Activated CD4-positive, alpha-beta T cell treated with anti-CD3 and anti-CD28 coated beads, Interleukin-2, amount 50 U/mL, for 16 hours (primary cell): ENCODE results near the gene MEGF8.

ENCODE experiments used
- DNase-seq: peaks from one replicate; pipeline ENCODE4 v3.0.0-alpha.2; 2020

The MEGF8 gene

DNA sequence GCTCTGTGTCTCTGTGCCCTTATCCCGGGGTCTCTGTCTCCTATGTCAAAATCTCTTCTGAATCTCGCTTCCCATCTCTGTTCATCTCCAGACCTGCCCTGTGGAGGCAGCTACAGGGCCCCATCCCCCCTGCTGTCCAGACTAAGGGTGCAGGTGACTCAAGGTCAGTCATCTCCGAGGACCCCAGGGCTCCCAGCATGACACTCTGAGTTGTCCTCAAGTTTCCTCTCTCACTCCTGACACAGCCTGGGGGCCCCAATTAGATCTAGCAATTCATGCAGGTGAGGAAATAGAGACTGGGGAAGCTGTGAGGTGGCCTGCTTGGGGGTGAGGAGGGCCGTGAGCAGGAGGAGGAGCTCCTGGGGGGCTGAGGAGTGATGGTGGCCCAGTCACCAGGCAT, 66.7 kb downstream of the MEGF8 start:
- DNase-seq = no peak

DNA sequence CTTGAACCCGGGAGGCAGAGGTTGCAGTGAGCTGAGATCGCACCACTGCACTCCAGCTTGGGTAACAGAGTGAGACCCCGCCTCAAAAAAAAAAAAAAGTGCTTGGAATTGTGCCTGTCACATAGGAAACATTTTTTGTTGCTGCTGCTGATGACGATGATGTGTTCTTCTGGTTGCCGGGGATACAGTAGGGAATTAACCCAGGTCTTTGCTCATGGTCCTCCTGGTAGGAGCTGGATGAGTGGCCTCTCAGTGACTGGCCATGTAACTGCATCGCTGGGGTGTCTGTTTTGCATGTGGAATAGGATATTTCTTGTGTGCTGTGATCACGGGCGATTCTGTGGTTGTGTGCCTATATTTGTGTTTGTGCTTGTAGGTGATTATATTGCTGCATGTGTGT, 69.3 kb downstream of the MEGF8 start:
- no peak for DNase-seq

DNA sequence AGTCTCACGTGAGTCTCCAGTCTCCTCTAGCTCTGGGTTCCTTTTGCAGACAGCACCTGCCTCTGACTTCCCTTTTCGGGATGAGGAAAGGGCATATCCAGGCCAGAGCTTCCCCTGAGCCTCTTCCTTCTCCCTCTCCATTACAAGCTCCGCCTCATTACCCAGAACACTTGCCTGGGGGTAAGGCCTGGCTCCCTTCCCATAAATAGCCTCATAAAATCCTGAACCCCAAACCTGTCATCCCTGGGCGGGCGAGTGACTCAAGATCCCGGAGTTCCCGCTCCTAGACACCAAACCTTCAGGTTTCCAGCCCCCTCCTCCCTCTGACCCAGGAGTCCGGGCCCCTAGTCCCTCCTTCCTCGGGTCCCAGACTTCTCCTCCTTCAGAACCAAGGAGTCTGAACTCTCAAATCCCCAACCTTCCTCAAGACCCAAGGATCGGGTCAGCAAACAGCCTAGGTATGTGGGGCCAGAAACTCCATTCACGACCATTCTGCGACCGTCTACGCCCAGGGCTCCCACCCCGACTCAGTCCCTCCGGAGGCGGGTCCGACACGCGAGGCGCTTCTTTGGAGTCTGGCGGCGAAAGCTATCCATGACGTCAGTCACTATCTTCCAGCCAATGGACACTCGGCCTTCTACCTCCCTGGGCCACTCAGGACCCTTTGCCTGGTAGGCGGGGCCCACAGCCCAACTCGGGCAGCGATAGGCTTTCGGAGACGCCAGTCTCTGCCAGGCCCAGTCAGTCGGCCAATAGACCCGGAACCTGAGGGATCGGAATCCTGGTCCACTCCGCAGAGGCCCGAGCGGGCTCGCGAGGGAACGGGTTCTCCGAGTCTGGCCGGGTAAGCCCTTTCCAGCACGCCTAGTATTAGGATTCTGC, 71.2 kb downstream of the MEGF8 start:
- peak; percentile 99 for DNase-seq

DNA sequence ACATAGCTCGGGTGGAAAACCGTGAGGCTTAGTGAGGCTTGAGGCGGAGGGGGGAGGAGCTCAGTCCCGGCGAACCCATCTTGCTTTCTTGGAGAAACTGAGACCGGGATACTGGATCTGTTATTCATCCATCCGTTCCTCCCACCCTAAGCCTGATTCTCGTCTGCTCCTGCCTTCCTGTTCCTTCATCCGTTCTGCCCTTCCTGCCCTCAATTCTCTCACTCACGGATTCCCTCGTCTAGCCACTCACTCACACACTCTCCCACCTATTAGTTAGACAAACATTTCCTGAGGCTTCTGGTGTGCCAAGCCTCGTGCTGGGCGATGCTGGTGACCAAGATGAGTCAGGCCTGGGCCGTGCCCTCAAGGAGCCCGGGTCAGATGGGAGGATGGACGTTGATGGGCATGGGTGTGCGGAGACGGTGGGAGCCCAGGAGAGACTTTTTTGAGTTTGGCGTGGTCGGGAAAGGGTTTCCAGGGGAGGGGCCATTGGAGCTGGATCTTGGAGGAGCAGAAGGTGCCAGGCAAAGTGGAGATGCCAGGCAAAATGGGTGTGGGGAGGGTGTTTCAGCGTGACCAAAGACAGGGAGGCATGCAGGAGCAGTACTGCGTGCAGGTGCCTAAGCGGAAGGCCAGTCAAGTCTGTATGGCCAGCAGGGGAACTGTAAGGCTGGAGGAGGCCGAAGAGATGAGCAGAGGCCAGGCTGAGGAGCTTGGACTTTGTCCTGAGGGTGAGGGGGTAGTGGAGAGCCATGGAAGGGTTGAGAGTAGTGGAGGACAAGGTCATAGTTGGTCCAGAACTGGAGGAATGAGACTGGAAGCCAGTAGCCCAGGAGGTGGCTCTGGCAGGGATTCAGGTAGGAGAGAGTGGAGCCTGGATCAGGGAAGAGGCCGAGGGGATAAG, 72.1 kb downstream of the MEGF8 start:
- no peak for DNase-seq

DNA sequence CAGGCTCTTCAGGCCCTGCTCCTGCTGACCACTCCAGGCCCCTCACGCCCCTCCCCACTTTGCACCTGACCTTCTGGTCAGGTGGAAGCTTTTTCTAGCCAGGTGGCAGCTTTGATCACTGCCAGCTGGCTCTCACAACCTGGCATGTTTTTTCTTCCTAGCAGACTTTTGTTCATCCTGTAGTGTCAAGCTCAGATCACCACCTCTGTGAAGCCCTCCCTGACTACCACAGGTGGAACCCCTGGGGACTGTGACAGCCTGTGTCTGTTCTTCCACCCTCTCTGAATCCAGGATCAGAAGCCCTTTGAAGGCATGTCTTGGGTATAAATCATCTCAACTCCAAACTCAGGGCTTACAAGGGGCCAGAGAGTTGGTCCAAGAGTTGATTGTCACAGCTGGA, 75.0 kb downstream of the MEGF8 start:
- no peak for DNase-seq

DNA sequence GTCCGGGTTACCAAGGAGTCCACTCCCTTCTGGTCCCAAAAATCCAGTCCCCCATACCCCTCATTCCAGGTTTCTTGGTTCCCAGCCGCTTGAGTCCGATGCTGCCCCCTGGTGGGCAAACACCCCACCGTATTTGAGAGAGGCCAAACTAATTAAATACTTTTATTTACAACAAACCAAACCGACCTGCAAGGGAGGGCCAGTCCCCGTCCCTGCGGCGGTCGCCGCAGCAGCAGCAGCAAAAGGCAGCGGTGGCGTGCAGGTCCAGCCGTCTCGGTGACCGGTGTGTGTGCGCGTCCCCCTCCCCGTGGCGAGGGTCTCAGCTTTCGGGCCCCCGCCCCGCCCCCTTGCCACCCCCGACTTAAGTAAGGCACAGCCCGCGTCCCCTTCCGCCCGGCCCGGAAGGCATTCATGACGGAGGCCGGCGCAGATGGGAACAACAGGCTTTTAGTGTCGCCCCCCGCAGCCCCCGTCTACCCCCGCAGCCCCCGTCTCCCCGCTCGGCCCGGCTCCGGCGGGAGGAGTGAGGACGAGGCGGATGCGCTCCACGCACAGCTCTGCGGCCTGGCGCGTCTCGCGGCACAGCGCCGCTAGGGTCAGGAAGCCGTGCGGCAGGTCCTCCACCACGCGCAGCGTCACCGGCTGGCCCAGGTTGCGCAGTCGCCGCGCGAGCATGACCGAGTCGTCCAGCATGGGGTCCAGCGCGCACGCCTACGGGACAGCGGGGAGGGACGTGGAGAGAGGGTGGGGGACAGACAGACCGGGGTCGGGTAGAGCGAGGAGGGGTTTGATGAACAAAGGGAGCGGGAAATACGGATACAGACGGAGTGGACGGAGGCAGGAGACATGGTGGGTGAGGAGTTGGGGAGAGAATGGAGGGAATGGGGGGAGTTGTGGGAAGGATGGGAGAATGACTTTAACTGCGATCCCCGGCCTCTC, 76.2 kb downstream of the MEGF8 start:
- peak; percentile 67 for DNase-seq

DNA sequence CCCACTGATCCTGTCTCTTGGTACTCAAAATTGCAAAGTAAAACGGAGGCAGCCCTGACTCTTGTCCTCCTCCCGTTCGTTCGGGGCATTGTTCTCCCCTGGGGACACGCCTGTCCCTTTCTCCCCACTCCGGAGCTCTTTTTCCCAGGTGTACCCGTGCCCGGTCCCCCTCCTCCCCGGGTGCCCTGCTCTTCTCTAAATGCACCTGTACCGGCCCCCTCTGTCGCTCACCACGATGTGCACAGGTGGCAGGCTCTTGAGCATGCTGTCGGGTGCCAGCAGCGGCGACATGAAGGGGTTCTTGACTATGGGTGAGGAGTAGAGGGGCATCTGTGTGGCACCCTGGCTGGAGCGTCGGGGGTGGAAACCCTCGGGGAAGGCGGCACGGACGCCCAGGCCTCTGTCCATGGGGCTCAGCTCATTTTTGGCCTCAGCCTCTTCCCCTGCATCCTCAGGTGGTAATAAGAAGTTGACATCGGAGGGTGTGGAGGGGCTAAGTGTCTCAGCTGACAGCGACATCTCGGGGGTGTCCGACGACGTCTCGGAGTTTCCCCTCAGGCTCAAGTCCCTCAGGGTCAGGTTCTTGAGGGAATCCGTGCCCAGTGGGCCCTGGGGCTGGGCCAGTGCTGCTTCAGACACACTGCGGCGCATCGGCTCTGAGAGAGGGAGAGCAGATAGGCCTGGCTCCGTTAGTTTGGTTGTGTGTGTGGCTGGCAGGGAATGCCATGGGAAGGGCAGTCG, 77.1 kb downstream of the MEGF8 start:
- DNase-seq = no peak

DNA sequence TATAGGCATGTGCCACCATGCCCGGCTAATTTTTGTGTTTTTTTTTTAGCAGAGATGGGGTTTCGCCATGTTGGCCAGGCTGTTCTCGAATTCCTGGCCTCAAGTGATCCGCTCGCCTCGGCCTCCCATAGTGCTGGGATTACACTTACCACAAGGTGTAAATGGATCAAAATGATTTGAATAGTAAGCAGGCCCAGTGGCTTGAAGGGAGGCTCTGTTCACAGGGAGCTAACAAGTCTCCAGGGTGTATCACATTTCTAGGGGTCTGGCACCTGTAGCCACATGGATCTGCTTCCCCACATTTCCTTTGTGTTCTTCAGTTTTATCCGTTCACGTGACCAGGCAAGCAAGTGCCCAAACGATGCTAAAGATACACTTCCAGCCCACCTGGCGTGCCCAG, 78.2 kb downstream of the MEGF8 start:
- DNase-seq = no peak

DNA sequence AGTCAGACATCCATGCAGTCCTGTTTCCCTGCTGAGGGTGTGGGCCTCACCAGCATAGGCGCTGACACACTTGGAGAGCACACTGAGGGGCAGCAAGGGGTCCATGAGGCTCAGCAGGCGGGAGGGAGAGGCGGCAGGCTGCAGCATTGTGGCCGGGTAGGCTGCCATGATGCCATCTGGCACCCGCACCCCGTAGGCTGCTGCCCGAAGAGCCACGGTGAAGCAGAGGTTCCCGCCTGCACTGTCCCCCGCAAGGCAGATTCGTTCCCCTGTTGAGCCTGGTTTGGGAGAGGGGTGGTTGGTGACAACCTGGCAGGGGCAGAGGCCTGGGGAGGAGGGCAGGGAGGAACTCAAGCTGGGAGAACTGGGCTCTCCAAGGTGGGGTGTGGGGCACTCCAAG, 80.7 kb downstream of the MEGF8 start:
- DNase-seq = no peak

DNA sequence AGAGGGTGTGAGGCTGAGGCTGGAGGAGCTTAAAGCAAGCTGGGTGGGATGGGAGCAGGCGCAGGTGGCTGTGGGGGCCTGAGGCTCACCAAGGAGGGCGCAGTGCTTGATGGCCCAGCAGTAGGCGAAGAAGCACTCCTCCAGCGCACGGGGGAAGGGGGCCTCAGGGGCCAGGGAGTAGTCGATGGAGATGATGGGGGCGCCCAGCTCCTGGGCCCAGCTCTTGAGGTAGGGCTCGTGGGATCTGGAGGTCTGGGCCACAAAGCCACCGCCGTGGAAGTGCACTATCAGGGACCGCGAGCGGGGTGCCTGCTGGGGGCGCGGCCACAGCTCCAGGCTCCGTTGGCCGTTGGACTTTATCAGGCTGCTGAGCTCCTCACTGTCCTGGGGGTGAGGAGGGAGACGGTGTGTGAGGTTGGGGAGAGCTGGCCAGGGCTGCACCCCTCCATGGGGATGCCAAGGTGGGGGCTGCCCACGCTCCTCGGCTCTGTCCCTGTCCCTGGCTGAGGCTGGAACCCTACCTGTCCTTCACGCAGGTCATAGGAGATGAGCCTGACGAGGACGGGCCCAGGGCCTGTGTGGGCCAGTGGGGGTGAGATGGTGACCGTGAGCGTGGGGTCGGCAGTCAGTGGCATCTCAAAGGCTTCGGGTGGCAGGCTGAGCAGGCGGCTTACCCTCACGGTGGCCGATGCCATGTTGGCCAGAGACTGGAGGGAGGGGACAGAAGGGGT, 81.8 kb downstream of the MEGF8 start:
- DNase-seq = no peak

DNA sequence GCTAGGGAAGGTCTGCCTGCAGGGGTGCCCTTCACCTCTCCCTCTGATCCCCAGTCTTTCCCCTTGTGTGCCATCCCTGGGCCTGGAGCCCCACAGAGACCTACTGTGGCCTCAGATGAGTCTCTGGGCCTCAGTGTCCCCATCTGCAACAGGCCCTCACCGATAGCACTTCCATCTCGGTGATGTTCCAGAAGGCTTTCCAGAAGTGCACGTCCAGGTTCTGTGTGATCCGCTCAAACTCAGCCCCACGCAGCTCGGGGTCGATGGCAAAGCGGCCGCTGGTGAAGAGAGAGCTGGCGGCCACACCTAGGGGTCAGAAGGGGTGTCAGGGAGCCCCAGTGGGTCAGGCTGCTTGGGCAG, 82.4 kb downstream of the MEGF8 start:
- no peak for DNase-seq

DNA sequence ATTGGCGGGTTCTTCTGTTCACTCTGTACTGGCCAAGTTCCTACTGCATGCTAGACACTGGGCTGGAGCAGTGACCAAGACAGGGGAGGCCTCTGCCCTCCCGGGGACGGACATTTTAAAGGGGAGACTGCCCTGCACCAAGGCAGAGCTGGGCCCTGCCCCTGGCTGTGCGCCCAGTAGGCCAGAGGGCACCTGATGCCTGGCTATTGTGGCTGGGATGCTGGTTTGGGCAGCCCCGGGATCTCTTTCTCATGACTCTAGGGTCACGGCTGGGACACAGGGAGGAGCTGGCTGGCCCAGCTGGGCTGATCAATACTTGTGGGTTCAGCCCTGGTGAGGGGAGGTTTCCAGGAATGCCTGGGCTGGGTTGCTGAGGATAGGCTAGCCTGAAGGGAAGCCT, 84.0 kb downstream of the MEGF8 start:
- DNase-seq = no peak

DNA sequence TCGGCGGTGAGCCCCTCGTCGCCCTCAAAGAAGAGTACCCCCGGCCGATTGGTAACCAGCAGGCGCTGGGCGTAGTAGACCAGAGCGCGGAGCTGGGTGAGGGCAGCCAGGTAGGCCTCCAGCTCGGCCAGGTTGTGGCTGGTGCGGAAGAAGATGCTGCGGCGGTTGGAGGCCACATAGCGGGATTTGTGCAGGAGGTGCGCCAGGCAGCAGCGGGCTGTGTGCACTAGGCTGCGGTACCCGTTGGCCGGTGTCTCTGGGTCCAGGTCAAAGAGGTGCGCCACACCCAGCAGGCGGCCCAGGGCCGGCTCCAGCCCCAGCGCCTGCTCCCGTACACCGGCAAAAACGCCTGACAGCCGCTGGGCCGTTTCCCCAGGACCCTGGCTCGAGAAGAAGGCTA, 84.9 kb downstream of the MEGF8 start:
- no peak for DNase-seq

DNA sequence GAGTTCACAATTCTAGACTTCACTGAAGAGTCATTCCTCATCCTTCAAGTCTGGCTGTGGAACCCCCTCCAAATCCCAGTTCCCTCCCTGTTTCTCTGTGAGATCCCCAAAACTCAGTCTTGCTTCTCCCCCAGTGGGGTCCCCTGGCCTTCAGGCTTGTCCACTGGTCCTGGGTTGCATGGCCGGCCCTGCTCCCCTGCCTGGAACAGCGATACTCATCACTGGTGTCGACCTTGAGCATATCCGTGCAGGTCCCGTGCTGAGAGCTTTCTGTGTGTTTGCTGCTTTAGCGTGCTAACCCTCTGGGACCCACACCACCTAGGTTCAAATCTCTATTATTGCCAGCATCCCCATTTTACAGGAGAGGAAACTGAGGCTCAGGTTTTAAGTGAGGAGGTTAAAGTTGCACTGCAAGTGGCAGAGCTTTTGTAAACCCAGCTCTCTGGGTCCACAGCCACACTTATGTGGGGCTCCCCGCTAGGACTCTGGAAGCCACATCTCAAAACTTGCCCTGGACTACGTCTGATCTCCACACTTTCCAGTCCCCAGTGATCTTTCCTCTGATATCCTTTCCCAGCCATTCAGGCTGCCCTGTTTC, 86.2 kb downstream of the MEGF8 start:
- no peak for DNase-seq

DNA sequence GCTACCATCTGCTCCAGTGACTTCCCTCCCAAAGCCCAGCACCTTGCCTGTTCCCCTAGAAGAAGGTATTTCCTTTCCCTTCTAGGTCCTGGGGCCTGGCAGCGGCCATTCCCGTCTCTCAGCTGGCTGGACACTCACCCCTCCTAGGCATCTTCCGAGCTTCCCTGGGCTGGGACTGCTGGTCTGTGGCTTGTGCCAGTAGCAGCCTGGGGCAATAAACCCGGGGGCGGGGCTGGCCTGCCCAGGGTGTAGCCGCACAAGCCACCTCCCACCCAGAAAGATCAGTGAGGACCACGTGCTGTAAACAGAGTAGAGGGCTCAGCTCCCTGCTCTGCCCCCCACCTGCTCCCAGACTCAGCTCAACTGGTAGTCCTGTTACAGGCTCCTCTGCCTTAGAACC, 86.8 kb downstream of the MEGF8 start:
- no peak for DNase-seq

DNA sequence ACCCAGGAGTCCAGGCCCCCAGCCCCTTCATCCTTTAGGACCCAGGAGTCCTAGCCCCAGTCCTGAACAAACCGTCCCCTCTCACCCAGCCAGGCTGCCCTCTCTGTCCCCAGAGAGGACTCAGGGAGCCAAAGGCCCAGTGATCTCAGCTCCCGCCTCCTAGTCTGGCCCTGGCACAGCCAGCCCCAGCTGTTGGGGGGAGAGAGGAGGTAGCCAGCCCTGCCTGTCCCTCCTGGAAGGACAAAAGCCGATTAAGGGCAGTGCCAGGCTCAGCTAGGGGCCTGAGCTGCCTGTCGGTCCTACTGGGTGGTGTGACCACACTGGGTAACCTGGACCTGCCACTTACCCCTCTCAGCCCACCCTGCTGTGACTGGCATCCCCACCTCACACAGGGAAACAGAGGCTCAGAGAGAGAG, 87.2 kb downstream of the MEGF8 start:
- no peak for DNase-seq

DNA sequence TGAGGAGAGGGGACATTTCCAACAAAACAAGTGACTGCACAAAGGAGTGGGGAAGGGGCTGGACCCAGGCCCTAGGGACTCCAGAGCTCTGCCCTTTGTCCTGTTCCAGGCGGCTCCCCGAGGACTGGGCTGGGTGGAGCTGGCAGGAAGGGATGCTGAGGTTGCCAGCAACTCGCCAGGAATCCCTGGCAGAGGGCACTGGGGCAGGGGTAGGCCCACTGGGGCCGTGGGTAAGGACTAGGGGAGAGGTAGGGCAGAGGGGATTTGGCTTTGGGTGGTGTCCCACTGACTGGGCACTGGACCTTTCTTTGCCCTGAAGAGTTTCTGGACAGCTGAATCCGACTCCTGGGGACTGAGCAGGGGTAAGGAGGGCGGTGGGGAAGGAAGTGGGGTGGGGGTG, 93.9 kb downstream of the MEGF8 start:
- DNase-seq = no peak

DNA sequence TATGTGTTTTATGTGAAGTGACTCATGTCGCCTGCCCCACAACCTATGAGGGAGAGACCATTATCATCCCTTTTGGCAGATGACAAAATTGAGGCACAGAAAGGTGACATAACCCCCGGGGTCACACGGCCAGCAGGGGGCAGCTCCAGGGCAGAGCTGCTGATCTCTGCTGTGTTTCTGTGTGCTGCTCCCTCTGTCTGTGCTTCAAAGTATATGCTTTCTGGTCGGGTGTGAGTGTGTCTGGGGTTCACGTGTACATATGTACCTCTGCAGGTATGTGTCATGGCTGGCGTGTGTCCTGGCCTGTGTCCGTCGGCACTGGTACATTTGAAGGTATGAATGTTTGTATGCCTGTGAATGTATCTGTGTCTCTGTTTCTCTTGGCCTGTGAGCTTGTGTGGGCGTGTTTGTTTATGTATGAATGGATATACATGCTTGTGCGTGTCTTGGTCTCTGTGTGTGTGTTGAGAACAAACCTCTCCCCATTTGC, 94.7 kb downstream of the MEGF8 start:
- peak; percentile 83 for DNase-seq

DNA sequence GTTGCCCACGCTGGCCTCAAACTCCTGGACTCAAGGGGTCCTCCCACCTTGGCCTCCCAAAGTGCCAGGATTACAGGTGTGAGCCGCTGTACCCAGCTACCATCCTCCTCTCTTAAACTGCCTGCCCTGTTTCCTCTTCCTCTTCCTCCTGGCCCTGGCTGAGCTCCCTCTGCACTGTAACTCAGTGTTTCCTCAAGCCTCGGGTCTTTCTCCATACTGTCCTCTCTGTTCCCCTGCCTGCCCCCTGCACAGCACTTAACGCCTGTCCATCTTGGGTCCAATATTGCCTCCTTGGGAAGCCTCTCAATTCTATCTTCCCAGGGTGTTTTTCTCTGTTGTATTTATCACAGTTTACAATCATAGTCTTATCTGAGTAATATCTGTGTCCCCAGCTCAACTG, 95.7 kb downstream of the MEGF8 start:
- no peak for DNase-seq

DNA sequence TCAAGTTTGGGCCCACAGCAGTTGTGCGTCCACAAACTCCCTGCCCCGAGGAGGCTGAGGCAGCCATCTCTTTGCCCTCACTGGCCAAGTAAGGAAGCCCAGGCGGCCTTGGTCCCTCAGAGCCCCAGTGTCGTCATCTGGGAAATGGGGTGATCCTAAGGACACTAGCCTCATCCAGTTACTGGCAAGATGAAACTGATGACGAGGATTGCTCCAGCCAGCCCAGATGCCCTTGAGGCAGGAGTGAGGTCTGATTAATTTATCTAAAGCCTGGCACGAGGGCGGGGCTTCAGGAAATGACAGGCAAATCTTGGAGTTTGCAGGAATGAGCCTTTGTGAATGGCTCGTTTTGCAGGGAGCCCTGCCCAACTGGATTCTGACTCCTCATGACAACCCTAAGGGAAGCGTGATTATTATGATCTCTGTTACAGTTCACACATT, 96.2 kb downstream of the MEGF8 start:
- DNase-seq = no peak
